Testis (tissue), 2 donors: ENCODE data around the gene AGAP1.

Source experiments
- POLR2A ChIP-seq: fragments of 450-650 bp; IDR thresholded peaks from one replicate; pipeline ENCODE4 v1.6.1; 2017; ENCODE audit warnings: antibody characterized with exemption, mild to moderate bottlenecking, moderate library complexity
- TF ChIP-seq, protein P1 (sequence below), 3 experiments: fragments of 450-650 bp in 2 of 3; fragments of 200-600 bp in 1 of 3; sonication (generic) in 1 of 3; IDR thresholded peaks; one replicate each; pipeline ENCODE4 v1.5.1; 2016 to 2019; ENCODE audit warnings: antibody characterized with exemption in 3 of 3, mild to moderate bottlenecking in 2 of 3, moderate library complexity in 1 of 3

- TF ChIP-seq POLR2A = no peak
- TF ChIP-seq, protein P1, sequence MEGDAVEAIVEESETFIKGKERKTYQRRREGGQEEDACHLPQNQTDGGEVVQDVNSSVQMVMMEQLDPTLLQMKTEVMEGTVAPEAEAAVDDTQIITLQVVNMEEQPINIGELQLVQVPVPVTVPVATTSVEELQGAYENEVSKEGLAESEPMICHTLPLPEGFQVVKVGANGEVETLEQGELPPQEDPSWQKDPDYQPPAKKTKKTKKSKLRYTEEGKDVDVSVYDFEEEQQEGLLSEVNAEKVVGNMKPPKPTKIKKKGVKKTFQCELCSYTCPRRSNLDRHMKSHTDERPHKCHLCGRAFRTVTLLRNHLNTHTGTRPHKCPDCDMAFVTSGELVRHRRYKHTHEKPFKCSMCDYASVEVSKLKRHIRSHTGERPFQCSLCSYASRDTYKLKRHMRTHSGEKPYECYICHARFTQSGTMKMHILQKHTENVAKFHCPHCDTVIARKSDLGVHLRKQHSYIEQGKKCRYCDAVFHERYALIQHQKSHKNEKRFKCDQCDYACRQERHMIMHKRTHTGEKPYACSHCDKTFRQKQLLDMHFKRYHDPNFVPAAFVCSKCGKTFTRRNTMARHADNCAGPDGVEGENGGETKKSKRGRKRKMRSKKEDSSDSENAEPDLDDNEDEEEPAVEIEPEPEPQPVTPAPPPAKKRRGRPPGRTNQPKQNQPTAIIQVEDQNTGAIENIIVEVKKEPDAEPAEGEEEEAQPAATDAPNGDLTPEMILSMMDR (IDR thresholded peaks at IDR 0.05) = no peak
These were observed 593.2 kb downstream of the AGAP1 start for GRCh38 chr2:236086971-236087465.
